Measurements from ENCODE around the gene PAK4. TPM values are rescaled to one million over a fixed set of nuclear protein-coding genes. Genes with fewer than 3 reads are reported as not detected.
A peak's percentile ranks its signal among the peaks of the same experiment; 100 is the strongest.

Gene PAK4
- total and polyA plus RNA-seq, 8 donors = 4.2 to 80.4 (median 24.4) TPM

DNA sequence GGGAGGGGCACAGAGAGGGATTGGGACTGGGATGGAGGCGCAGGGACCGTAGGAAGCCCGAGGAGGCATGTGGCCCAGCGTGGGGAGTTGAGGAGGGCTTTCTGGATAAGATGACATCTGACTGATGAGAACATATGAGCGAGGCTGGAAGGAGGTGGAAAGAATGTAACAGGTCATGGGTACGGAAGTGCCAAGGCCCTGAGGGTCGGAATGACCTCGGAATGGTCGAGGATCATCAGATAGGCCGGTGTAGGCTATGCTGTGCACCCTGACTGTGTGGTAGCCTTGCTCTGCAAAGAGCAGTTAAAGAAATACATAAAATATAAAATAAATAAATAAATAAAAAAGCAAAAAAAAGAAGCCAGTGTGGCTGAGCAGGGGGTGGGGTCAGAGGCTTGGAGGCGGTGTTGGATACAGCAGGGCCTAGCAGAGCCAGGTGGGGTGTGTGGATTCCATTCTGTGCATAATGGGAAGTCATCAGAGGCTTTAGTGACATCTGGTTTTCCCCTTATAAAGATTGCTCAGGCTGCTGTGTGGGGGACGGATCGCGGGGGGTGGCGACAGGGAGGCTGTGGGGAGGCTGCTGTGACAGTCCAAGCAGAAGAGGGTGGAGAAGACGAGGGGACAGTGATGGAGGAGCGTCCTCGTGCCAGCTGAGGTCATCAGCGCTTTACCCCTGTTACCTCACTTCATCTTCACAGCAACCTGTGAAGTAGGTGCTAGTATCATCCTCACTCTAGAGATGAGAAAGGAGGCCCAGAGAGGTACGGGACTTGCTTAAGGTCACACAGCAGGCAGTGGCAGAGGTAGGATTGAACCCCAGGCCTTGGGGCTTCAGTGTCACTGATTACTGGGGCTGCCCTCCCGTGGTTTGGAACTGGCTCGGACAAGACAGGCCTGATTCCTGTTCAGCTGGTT lies 5.0 kb downstream of the PAK4 start:
- Histone ChIP-seq H3K27me3 (no peaks in the 10 kb centered on the region), H3K27ac (peak overlapping the region in 4 of 5 donors; percentile 40 to 74 (median 66)), H3K36me3 (no peaks in the 10 kb centered on the region), H3K4me3 (no peak overlapping the region), H3K9me3 (no peaks in the 10 kb centered on the region), H3K4me1 (peaks cover 67 to 89% (median 87%) of the 10 kb centered on the region in 4 donors)
- WGBS, 5 donors = 72 to 81% (median 74%) methylated on average over 22 of the region's 22 CpGs
- TF ChIP-seq POLR2AphosphoS5 (IDR thresholded peaks at IDR 0.05) = no peak
- no peak for TF ChIP-seq EP300 (IDR thresholded peaks at IDR 0.05)
- TF ChIP-seq, protein P1, sequence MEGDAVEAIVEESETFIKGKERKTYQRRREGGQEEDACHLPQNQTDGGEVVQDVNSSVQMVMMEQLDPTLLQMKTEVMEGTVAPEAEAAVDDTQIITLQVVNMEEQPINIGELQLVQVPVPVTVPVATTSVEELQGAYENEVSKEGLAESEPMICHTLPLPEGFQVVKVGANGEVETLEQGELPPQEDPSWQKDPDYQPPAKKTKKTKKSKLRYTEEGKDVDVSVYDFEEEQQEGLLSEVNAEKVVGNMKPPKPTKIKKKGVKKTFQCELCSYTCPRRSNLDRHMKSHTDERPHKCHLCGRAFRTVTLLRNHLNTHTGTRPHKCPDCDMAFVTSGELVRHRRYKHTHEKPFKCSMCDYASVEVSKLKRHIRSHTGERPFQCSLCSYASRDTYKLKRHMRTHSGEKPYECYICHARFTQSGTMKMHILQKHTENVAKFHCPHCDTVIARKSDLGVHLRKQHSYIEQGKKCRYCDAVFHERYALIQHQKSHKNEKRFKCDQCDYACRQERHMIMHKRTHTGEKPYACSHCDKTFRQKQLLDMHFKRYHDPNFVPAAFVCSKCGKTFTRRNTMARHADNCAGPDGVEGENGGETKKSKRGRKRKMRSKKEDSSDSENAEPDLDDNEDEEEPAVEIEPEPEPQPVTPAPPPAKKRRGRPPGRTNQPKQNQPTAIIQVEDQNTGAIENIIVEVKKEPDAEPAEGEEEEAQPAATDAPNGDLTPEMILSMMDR (IDR thresholded peaks at IDR 0.05) = no peak
- TF ChIP-seq POLR2A (IDR thresholded peaks at IDR 0.05) = no peak
- DNase-seq = no peak
- intact Hi-C loops (cut with DNase I; ENCODE audit: low total_unique reads) = no loop called here

DNA sequence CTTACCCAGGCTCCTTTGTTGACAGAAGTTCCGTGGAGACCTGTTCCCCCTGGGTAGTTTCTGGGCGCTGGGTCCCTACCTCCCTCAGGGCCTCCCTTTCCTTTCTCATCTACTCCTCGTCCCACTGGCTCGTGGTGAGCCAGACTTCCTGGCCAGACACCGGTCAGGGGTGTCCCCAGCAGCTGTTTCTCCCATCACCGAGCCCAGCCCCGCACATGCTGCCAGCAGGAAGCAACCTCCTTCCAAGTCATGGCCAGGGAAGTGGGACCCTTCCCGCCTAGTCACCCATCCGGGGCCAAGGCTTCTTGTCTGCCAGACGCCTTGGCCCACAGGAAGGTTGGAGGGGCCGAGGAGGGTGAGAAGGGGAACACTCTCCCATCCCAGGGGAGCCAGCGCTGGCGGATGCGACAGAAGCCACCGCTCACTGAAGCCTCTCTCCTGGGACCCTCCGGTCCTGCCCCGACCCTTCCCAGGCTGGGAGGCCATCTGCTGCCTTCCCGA lies 5.7 kb downstream of the PAK4 start:
- Histone ChIP-seq H3K36me3 (no peaks in the 10 kb centered on the region), H3K4me3 (no peak overlapping the region), H3K4me1 (peaks cover 71 to 92% (median 87%) of the 10 kb centered on the region in 4 donors), H3K9me3 (no peaks in the 10 kb centered on the region), H3K27me3 (no peaks in the 10 kb centered on the region), H3K27ac (peak overlapping the region in 4 of 5 donors; percentile 40 to 74 (median 66))
- intact Hi-C loops (cut with DNase I; ENCODE audit: low total_unique reads) = no loop called here
- WGBS, 5 donors = 37 to 52% (median 39%) methylated on average over 9 to 18 of the region's 18 CpGs
- no peak for DNase-seq
- TF ChIP-seq, protein P1 (IDR thresholded peaks at IDR 0.05) = no peak
- no peak for TF ChIP-seq POLR2A (IDR thresholded peaks at IDR 0.05)
- TF ChIP-seq POLR2AphosphoS5 (IDR thresholded peaks at IDR 0.05) = no peak
- no peak for TF ChIP-seq EP300 (IDR thresholded peaks at IDR 0.05)

DNA sequence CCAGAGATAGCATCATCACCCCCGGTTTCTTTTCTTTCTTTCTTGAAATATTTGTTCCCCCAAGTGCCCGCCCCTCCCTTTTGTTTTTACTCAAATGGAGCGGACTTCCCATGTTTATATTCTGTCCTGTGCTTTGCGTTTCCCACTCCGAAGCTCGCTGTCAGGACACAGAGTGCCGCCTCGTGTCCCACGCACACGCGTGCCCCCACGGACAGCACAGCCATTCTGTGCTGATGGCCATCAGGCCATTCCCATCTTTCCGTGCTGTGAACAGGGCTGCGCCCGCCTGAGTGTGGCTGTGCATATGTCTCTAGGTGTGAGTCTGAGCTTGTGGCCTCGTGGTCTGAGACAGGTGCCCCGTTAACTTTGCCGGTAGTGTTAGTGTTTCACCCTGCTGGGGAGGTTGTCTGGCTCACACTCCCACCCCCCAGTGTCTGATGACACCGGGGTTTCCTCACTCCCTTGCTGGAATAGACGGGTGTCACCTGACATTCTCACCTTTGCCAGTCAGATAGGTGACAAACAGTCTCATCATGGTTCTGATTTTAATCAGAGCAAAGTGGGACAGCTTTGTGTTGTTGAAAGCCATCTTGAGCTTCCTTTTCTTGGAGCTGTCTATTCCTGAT lies 6.9 kb downstream of the PAK4 start:
- Histone ChIP-seq H3K36me3 (no peaks in the 10 kb centered on the region), H3K27me3 (no peaks in the 10 kb centered on the region), H3K4me1 (peaks cover 74 to 92% (median 87%) of the 10 kb centered on the region in 4 donors), H3K9me3 (no peaks in the 10 kb centered on the region), H3K4me3 (no peak overlapping the region), H3K27ac (peak overlapping the region in 4 of 5 donors; percentile 16 to 74 (median 66))
- TF ChIP-seq EP300 (IDR thresholded peaks at IDR 0.05) (no peak), POLR2AphosphoS5 (IDR thresholded peaks at IDR 0.05) (no peak), POLR2A (IDR thresholded peaks at IDR 0.05) (no peak)
- TF ChIP-seq, protein P1 (IDR thresholded peaks at IDR 0.05) = no peak
- WGBS, 5 donors = 55 to 67% (median 58%) methylated on average over 20 of the region's 20 CpGs
- intact Hi-C loops (cut with DNase I; ENCODE audit: low total_unique reads) = no loop called here
- no peak for DNase-seq
